IMR-90 (cell line): ENCODE results near the gene CACNB3. TPM values are rescaled to one million over a fixed set of nuclear protein-coding genes. Genes with fewer than 3 reads are reported as not detected.

ENCODE experiments used
- ATAC-seq: fragments of 200-7000 bp; cut with Tn5 transposase; 2 replicates; pipeline ENCODE4 v1.9.1; 2020; ENCODE audit warnings: low read depth, mild to moderate bottlenecking, moderate library complexity
- BruUV-seq: library from RNA; stranded (reverse); fragments of 400-500 nt; replicated peaks from 2 replicates; lab custom pipeline; 2021; lab: Mats Ljungman, UMichigan
- CTCF ChIA-PET: fragments of 300-600 bp; formaldehyde crosslinking; extraction: SDS; loops from one replicate; lab custom pipeline; 2021; ENCODE audit warnings: antibody characterized with exemption; lab: Yijun Ruan, JAX
- POLR2A ChIA-PET: fragments of 300-600 bp; sonication (Branson Sonifier 250); formaldehyde crosslinking; loops from one replicate; lab custom pipeline; 2022; ENCODE audit warnings: antibody characterized with exemption; ENCODE audit not compliant: unreplicated experiment; lab: Charles Lee
- DNase-seq: peaks from one replicate; pipeline ENCODE4 v3.0.0; 2013
- H2AFZ ChIP-seq: replicated peaks from 2 replicates; pipeline ENCODE3; 2013; ENCODE audit warnings: low read length, mild to moderate bottlenecking; ENCODE audit not compliant: poor library complexity
- H2AK5ac ChIP-seq: 2 replicates; pipeline ENCODE4 v1.6.1; 2013; ENCODE audit warnings: low read depth, low read length, inconsistent platforms
- H2AK9ac ChIP-seq: replicated peaks from 2 replicates; pipeline ENCODE3; 2013; ENCODE audit warnings: mild to moderate bottlenecking, low read depth, low read length, moderate library complexity; ENCODE audit not compliant: poor library complexity
- H2BK120ac ChIP-seq: 2 replicates; pipeline ENCODE4 v1.6.1; 2013; ENCODE audit warnings: low read depth, low read length, inconsistent platforms
- H2BK15ac ChIP-seq: 3 replicates; pipeline ENCODE4 v1.6.1; 2013; ENCODE audit warnings: low read depth, low read length, inconsistent platforms
- H2BK20ac ChIP-seq: 2 replicates; pipeline ENCODE4 v1.6.1; 2013; ENCODE audit warnings: low read depth, mild to moderate bottlenecking, inconsistent platforms, low read length, moderate library complexity
- H2BK5ac ChIP-seq: 2 replicates; pipeline ENCODE4 v1.6.1; 2013; ENCODE audit warnings: mild to moderate bottlenecking, low read depth, low read length, inconsistent platforms; ENCODE audit not compliant: poor library complexity, severe bottlenecking
- H3K14ac ChIP-seq: replicated peaks from 2 replicates; pipeline ENCODE4 v1.6.1; 2013; ENCODE audit warnings: low read depth, low read length, inconsistent platforms
- H3K18ac ChIP-seq: 2 replicates; pipeline ENCODE4 v1.6.1; 2013; ENCODE audit warnings: low read depth, low read length, control low read depth
- H3K23ac ChIP-seq: 2 replicates; pipeline ENCODE4 v1.6.1; 2013; ENCODE audit warnings: low read depth, low read length, inconsistent platforms
- H3K27ac ChIP-seq: 2 replicates; pipeline ENCODE4 v1.5.1; 2013; ENCODE audit warnings: mild to moderate bottlenecking, control low read depth, low read length; ENCODE audit not compliant: insufficient read depth
- H3K27me3 ChIP-seq: 2 replicates; pipeline ENCODE4 v1.6.1; 2013; ENCODE audit warnings: low read length; ENCODE audit not compliant: control insufficient read depth, insufficient read depth
- H3K36me3 ChIP-seq: 2 replicates; pipeline ENCODE4 v1.6.1; 2013; ENCODE audit warnings: low read length, mixed read lengths; ENCODE audit not compliant: control insufficient read depth, insufficient read depth
- H3K4ac ChIP-seq: 2 replicates; pipeline ENCODE4 v1.6.1; 2013; ENCODE audit warnings: low read depth, low read length, inconsistent platforms
- H3K4me1 ChIP-seq: 2 replicates; pipeline ENCODE4 v1.6.1; 2013; ENCODE audit warnings: low read length, mixed read lengths; ENCODE audit not compliant: control insufficient read depth, insufficient read depth
- H3K4me2 ChIP-seq: 2 replicates; pipeline ENCODE4 v1.6.1; 2013; ENCODE audit warnings: low read depth, mild to moderate bottlenecking, control low read depth, low read length, moderate library complexity
- H3K4me3 ChIP-seq: 2 replicates; pipeline ENCODE4 v1.5.1; 2013; ENCODE audit warnings: low read depth, mild to moderate bottlenecking, control low read depth, low read length, moderate library complexity; ENCODE audit not compliant: insufficient read depth
- H3K56ac ChIP-seq: 2 replicates; pipeline ENCODE4 v1.6.1; 2013; ENCODE audit warnings: low read length, inconsistent platforms; ENCODE audit not compliant: insufficient read depth; ENCODE audit errors: extremely low read depth
- H3K79me1 ChIP-seq, 2 experiments: 2 replicates each; pipeline ENCODE4 v1.6.1; 2013; ENCODE audit warnings: low read length in 2 of 2, inconsistent platforms in 1 of 2, low read depth in 1 of 2
- H3K9ac ChIP-seq: 2 replicates; pipeline ENCODE4 v1.6.1; 2013; ENCODE audit warnings: low read depth, low read length, control low read depth
- H3K9me1 ChIP-seq: 2 replicates; pipeline ENCODE4 v1.6.1; 2013; ENCODE audit warnings: low read length, inconsistent platforms; ENCODE audit not compliant: insufficient read depth
- H3K9me3 ChIP-seq: 2 replicates; pipeline ENCODE4 v1.6.1; 2013; ENCODE audit warnings: low read length; ENCODE audit not compliant: control insufficient read depth, insufficient read depth
- H4K20me1 ChIP-seq: 2 replicates; pipeline ENCODE4 v1.6.1; 2013; ENCODE audit warnings: low read length, inconsistent platforms; ENCODE audit not compliant: insufficient read depth
- H4K5ac ChIP-seq: 2 replicates; pipeline ENCODE4 v1.6.1; 2013; ENCODE audit warnings: mild to moderate bottlenecking, low read depth, low read length, control low read depth
- H4K8ac ChIP-seq, 2 experiments: 2 replicates each; pipeline ENCODE4 v1.6.1; 2013; ENCODE audit warnings: low read depth in 2 of 2, low read length in 2 of 2, control low read depth in 1 of 2, inconsistent platforms in 1 of 2
- H4K91ac ChIP-seq: 2 replicates; pipeline ENCODE4 v1.6.1; 2013; ENCODE audit warnings: low read depth, low read length, inconsistent platforms; ENCODE audit not compliant: insufficient read depth
- BHLHE40 ChIP-seq: fragments of 150-350 bp; IDR thresholded peaks from 2 replicates; pipeline ENCODE4 v1.6.1; 2016; ENCODE audit warnings: mild to moderate bottlenecking, low read depth, low read length
- CEBPB ChIP-seq: IDR thresholded peaks from 2 replicates; pipeline ENCODE4 v1.6.1; 2012; ENCODE audit warnings: low read depth, low read length, improper control_type of control experiment
- CHD1 ChIP-seq: IDR thresholded peaks from 2 replicates; pipeline ENCODE4 v1.6.1; 2012; ENCODE audit warnings: low read depth, low read length, improper control_type of control experiment
- ELK1 ChIP-seq: fragments of 150-350 bp; IDR thresholded peaks from 2 replicates; pipeline ENCODE4 v1.6.1; 2016; ENCODE audit warnings: low read depth, mild to moderate bottlenecking, low read length, moderate library complexity, borderline replicate concordance
- FOS ChIP-seq: fragments of 150-350 bp; IDR thresholded peaks from 2 replicates; pipeline ENCODE4 v1.6.1; 2016; ENCODE audit warnings: low read depth, low read length
- MAFK ChIP-seq: IDR thresholded peaks from 2 replicates; pipeline ENCODE4 v1.6.1; 2012; ENCODE audit warnings: low read depth, low read length, improper control_type of control experiment
- MAZ ChIP-seq: IDR thresholded peaks from 2 replicates; pipeline ENCODE4 v1.6.1; 2012; ENCODE audit warnings: low read depth, mild to moderate bottlenecking, low read length, improper control_type of control experiment, moderate library complexity, borderline replicate concordance
- MXI1 ChIP-seq: IDR thresholded peaks from 2 replicates; pipeline ENCODE4 v1.6.1; 2012; ENCODE audit warnings: low read depth, mild to moderate bottlenecking, low read length, moderate library complexity, borderline replicate concordance
- NFE2L2 ChIP-seq: fragments of 150-350 bp; IDR thresholded peaks from 2 replicates; pipeline ENCODE4 v1.6.1; 2016; ENCODE audit warnings: low read depth, mild to moderate bottlenecking, low read length
- RAD21 ChIP-seq: IDR thresholded peaks from 2 replicates; pipeline ENCODE4 v1.6.1; 2012; ENCODE audit warnings: low read length, improper control_type of control experiment
- RCOR1 ChIP-seq: IDR thresholded peaks from 2 replicates; pipeline ENCODE4 v1.6.1; 2012; ENCODE audit warnings: mild to moderate bottlenecking, low read length, improper control_type of control experiment; ENCODE audit not compliant: insufficient replicate concordance
- SMC3 ChIP-seq: fragments of 150-350 bp; IDR thresholded peaks from 2 replicates; pipeline ENCODE4 v1.6.1; 2016; ENCODE audit warnings: low read depth, mild to moderate bottlenecking, antibody characterized with exemption, low read length, moderate library complexity
- WGBS, 2 experiments: methylation state at CpG; one replicate each; pipeline versions ENCODE4 v1.1.5 to v1.1.7; 2013; ENCODE audit warnings: missing lambda C conversion rate in 2 of 2; ENCODE audit not compliant: insufficient read length in 1 of 2; ENCODE audit errors: extremely low coverage in 2 of 2; 5-methylcytosine and 5-hydroxymethylcytosine counted together
- dilution Hi-C: fragments of 300-500 bp; cut with HindIII; formaldehyde crosslinking; loops from one replicate; pipeline ENCODE4 v1.14.3; 2018; ENCODE audit warnings: low sequenced_read_pairs; ENCODE audit not compliant: unreplicated experiment
- in situ Hi-C: fragments of 300-500 bp; cut with MboI; formaldehyde crosslinking; loops from 3 replicates; pipeline ENCODE4 v1.14.3; 2019; ENCODE audit warnings: low sequenced_read_pairs, inconsistent platforms, mixed read lengths
- intact Hi-C: fragments of 100-400 bp; cut with micrococcal nuclease; formaldehyde crosslinking; loops from 2 replicates; pipeline ENCODE4 v1.10.0; 2022
- polyA plus RNA-seq, 3 experiments: library from polyadenylated mRNA; depleted of rRNA; stranded (reverse); fragments of >200 nt; gene quantifications; 2 replicates each; pipeline ENCODE4 v1.2.3, GENCODE V29; 2012; ENCODE audit warnings: low replicate concordance in 1 of 3
- total RNA-seq: library from RNA; depleted of rRNA; stranded (reverse); fragments of >200 nt; gene quantifications from 2 replicates; pipeline ENCODE4 v1.2.3, GENCODE V29; 2012

The CACNB3 gene
- total and polyA plus RNA-seq, 2 of the 4 experiments (the other 2 are of a cell fraction) = 18.1 to 45.1 TPM

DNA sequence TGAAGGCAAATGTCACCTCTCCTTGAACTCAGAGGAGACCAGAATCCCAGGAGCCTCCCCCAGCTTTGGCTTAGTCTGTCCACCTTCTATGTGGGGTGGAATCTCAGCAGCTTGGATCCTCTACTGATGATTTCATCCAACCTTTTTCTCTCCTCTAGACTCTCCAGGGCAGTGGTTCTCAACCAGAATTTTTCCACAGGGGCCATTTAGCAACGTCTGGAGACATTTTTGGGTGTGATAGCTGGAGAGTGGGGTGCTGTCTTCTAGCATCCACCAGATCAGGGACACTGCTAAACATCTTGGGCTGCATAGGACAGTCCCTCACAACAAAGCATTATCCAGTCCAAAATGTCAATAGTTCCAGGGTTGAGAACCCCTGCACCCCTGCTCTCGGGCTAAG is 38.1 kb downstream of the CACNB3 start:
- H4K5ac ChIP-seq = no peak overlapping the region
- ChIA-PET CTCF (interaction anchor here (1.1 to 2.8 kb wide), 2 partner anchors 132 to 141 kb away, joined by 5 to 8 read pairs; no protein-coding TSS in a partner anchor), POLR2A (no interaction called here)
- no peaks in the 10 kb centered on the region for H3K36me3 ChIP-seq
- H3K9ac ChIP-seq = no peak overlapping the region
- H3K23ac ChIP-seq = no peak overlapping the region
- no peak overlapping the region for H2BK120ac ChIP-seq
- no CpG with 5 or more reads among the region's 2 CpGs for WGBS, 2 experiments
- H3K4me2 ChIP-seq = no peak overlapping the region
- H4K20me1 ChIP-seq = no peaks in the 10 kb centered on the region; the same call in none of the 2 replicates
- no peak overlapping the region for H3K4me3 ChIP-seq
- no peaks in the 10 kb centered on the region for H3K9me1 ChIP-seq
- H3K27ac ChIP-seq = no peak overlapping the region
- no peak for ATAC-seq
- DNase-seq = no peak
- intact Hi-C loops = no loop called here
- peaks cover 0 to 10% of the 10 kb centered on the region in 2 experiments; a peak in 2 of 4 replicates for H3K79me1 ChIP-seq
- H4K91ac ChIP-seq = no peak overlapping the region
- H4K8ac ChIP-seq = no peak overlapping the region
- H3K56ac ChIP-seq = no peak overlapping the region
- H3K4ac ChIP-seq = no peak overlapping the region
- in situ Hi-C loops = no loop called here
- dilution Hi-C loops = no loop called here
- H3K4me1 ChIP-seq = peaks cover 2% of the 10 kb centered on the region; the same call in 1 of the 2 replicates
- H2BK15ac ChIP-seq = no peak overlapping the region
- no peak for TF ChIP-seq MAZ
- TF ChIP-seq RCOR1 = no peak
- TF ChIP-seq NFE2L2 = no peak
- no peak for TF ChIP-seq CHD1
- no peak for TF ChIP-seq FOS
- TF ChIP-seq RAD21 = no peak
- TF ChIP-seq ELK1 = no peak
- TF ChIP-seq MAFK = no peak
- TF ChIP-seq CEBPB = no peak
- TF ChIP-seq SMC3 = no peak
- TF ChIP-seq BHLHE40 = no peak
- TF ChIP-seq MXI1 = no peak
- no peak overlapping the region for H2AFZ ChIP-seq
- no peak overlapping the region for H3K18ac ChIP-seq
- no peak overlapping the region for H2AK5ac ChIP-seq
- H3K9me3 ChIP-seq = no peaks in the 10 kb centered on the region
- H2BK20ac ChIP-seq = no peak overlapping the region
- peaks cover 19% of the 10 kb centered on the region for H3K27me3 ChIP-seq
- no peak overlapping the region for H2AK9ac ChIP-seq
- H3K14ac ChIP-seq = no peak overlapping the region
- no TSS peak for BruUV-seq
- H2BK5ac ChIP-seq = no peak overlapping the region
